AG04450 (cell line): ENCODE measurements around the gene CCT4. TPM values are rescaled to one million over a fixed set of nuclear protein-coding genes. Genes with fewer than 3 reads are reported as not detected.
"Not testable (repeated sequence)": the region's sequence is repeated elsewhere in the genome, so short reads cannot be mapped to it uniquely, and the experiment has no call there.

Experiments
- CTCF ChIA-PET: fragments of 300-600, 350-600 bp; formaldehyde crosslinking; extraction: SDS; loops from one replicate; lab custom pipeline; 2022; ENCODE audit warnings: antibody characterized with exemption, inconsistent platforms; lab: Charles Lee
- POLR2A ChIA-PET: fragments of 350-600 bp; formaldehyde crosslinking; extraction: SDS; loops from one replicate; lab custom pipeline; 2021; ENCODE audit warnings: antibody characterized with exemption, inconsistent platforms; lab: Yijun Ruan, JAX
- DNase-seq: peaks from one replicate; pipeline ENCODE4 v3.0.0-alpha.2; 2011; ENCODE audit warnings: low read depth, low spot score
- H3K27ac ChIP-seq: one replicate; pipeline ENCODE4 v1.5.1; 2012; ENCODE audit warnings: low read depth, low read length, control low read depth
- H3K27me3 ChIP-seq: one replicate; pipeline ENCODE4 v1.6.0; 2012; ENCODE audit warnings: low read length; ENCODE audit not compliant: control insufficient read depth, insufficient read depth
- H3K4me3 ChIP-seq: 2 replicates; pipeline ENCODE4 v1.5.1; 2011; ENCODE audit warnings: mild to moderate bottlenecking, low read depth, low read length, control low read depth
- H3K9me3 ChIP-seq: 2 replicates; pipeline ENCODE4 v1.5.1; 2012; ENCODE audit warnings: low read length; ENCODE audit not compliant: control insufficient read depth, insufficient read depth
- polyA plus RNA-seq: library from polyadenylated mRNA; depleted of rRNA; stranded (reverse); fragments of >200 nt; gene quantifications from 2 replicates; pipeline ENCODE4 v1.2.3, GENCODE V29; 2011
- TF ChIP-seq, protein P1 (sequence below): IDR thresholded peaks from 2 replicates; pipeline ENCODE4 v1.5.1; 2011; ENCODE audit warnings: low read depth, low read length, control low read depth, inconsistent platforms

CCT4 gene
- polyA plus RNA-seq, 1 experiment: 170 TPM

DNA sequence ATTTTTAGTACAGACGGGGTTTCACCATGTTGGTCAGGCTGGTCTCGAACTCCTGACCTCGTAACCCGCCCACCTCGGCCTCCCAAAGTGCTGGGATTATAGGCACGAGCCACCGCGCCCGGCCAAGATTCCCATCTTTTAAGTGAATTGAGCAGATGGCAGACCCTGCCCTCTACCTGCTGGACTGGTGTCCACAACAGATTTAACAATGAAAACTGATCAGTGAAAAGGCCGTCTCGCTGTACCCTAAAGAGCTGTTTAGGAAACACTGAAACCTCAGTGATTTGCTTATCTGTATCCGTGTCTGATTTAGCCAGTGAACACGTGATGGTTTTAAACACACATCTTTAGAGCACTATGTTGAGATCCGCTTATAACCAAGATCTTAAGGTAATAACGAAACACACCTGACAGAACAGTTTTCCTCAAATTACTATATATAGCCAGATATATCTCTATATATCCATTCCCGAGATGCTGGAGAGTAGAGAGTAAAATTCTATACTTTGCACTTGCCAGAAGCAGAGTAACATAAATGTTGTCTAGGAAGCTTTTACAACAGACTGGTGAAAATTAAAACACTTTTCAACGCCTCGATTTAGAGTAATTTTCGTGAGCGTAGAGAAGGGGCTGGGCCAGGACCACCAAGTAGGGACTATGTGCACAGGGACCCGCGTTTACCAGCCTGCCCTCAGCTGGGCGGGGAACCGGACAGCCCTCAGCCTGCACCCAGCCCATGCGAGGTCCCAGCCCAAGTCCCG is 35.2 kb downstream of the CCT4 start:
- POLR2A ChIA-PET: interaction anchor here (0.5 to 1.3 kb wide), 4 partner anchors 17 to 315 kb away, joined by 3 to 5 read pairs (median 4); partner anchors contain the start of gene XPO1
- no peak overlapping the region for H3K27ac ChIP-seq
- no peaks in the 10 kb centered on the region for H3K27me3 ChIP-seq
- H3K9me3 ChIP-seq: no peaks in the 10 kb centered on the region
- TF ChIP-seq, protein P1, sequence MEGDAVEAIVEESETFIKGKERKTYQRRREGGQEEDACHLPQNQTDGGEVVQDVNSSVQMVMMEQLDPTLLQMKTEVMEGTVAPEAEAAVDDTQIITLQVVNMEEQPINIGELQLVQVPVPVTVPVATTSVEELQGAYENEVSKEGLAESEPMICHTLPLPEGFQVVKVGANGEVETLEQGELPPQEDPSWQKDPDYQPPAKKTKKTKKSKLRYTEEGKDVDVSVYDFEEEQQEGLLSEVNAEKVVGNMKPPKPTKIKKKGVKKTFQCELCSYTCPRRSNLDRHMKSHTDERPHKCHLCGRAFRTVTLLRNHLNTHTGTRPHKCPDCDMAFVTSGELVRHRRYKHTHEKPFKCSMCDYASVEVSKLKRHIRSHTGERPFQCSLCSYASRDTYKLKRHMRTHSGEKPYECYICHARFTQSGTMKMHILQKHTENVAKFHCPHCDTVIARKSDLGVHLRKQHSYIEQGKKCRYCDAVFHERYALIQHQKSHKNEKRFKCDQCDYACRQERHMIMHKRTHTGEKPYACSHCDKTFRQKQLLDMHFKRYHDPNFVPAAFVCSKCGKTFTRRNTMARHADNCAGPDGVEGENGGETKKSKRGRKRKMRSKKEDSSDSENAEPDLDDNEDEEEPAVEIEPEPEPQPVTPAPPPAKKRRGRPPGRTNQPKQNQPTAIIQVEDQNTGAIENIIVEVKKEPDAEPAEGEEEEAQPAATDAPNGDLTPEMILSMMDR: no peak
- no peak for DNase-seq
- CTCF ChIA-PET: interaction anchor here (1.4 kb wide), 1 partner anchor 15 kb away, joined by 5 read pairs; no protein-coding TSS in a partner anchor
- H3K4me3 ChIP-seq: peak overlapping the region; percentile 98

DNA sequence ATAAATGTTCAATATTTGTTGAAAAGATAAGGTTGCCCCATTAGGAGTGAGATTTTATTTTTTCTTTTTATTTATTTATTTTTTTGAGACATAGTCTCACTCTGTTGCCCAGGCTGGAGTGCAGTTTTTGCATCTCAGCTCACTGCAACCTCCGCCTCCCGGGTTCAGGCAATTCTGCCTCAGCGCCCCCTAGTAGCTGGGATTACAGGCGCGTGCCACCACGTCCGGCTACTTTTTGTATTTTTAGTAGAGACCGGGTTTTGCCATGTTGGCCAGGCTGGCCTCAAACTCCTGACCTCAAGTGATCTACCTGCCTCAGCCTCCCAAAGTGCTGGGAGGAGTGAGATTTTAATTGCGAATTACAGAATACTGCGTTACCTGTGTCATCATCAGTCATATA is 37.2 kb downstream of the CCT4 start:
- H3K27me3 ChIP-seq, CTCF ChIA-PET, DNase-seq, H3K27ac ChIP-seq, H3K9me3 ChIP-seq, H3K4me3 ChIP-seq, POLR2A ChIA-PET: not testable (repeated sequence)

DNA sequence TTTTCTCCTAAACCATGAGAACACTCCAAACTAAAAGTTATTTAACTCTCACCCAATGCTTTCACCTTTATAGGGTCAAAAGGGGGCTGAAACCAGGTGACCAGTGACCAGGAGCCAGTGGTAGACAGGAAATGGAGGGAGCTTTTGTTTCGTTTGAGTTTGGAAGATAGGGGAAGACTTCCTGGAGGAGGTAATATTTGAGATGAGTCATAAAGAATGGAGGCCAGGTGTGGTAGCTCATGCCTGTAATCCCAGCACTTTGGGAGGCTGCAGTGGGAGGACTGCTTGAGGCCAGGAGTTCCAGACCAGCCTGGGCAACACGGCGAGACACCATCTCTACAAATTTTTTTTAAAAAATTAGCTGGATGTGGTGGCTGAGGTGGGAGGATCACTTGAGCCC is 43.1 kb downstream of the CCT4 start:
- H3K4me3 ChIP-seq: no peak overlapping the region
- no peaks in the 10 kb centered on the region for H3K27me3 ChIP-seq
- ChIA-PET POLR2A (interaction anchor here (0.6 kb wide), 1 partner anchor 10 kb away, joined by 4 read pairs; no protein-coding TSS in a partner anchor), CTCF (no interaction called here)
- H3K9me3 ChIP-seq: no peaks in the 10 kb centered on the region
- TF ChIP-seq, protein P1: no peak
- no peak for DNase-seq
- H3K27ac ChIP-seq: no peak overlapping the region

DNA sequence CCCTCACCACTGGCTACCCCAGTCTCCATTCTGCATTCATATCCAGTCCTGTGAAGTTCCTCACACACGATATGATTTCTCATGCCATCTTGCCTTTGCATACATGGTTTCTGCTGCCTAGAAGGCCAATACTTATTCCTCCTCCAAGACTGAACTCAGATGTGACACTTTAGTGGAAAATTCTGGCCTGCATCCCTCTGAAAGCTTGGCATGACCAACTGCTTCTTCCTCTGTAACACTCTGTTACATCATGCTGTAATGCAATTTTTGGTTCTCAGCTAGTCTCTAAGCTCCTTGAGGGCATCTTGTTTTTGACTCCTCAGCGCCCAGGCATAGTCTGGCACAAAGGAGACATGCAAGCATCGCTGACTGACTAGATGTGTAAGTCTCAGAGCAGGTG is 47.2 kb downstream of the CCT4 start:
- no peak for DNase-seq
- ChIA-PET POLR2A (no interaction called here), CTCF (no interaction called here)
- Histone ChIP-seq H3K27ac (no peak overlapping the region), H3K9me3 (no peaks in the 10 kb centered on the region), H3K27me3 (no peaks in the 10 kb centered on the region), H3K4me3 (no peak overlapping the region)
- TF ChIP-seq, protein P1: no peak

DNA sequence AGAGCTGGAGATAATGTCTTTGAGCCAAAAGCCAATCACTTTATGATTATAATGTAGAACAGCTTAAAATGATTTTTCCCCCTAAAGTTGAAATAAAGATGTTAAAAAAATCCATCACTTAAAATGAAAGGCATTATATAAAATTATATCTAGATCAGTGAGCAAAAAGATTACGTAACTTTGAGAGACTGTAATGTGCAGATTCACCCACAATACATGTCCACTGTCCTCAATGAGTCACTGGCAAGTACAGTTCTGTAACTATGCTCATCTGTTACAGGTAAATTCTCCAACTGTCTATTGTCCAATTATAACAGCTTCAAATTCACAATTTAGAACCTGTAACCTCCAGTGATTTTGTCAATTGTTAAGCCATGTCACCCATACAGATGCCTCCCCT is 53.6 kb downstream of the CCT4 start:
- no peak overlapping the region for H3K4me3 ChIP-seq
- TF ChIP-seq, protein P1: no peak
- H3K27ac ChIP-seq: no peak overlapping the region
- ChIA-PET POLR2A (interaction anchor here (0.6 kb wide), 1 partner anchor 316 kb away, joined by 3 read pairs; no protein-coding TSS in a partner anchor), CTCF (interaction anchor here (0.6 kb wide), 1 partner anchor 1325 kb away, joined by 4 read pairs; no protein-coding TSS in a partner anchor)
- no peaks in the 10 kb centered on the region for H3K27me3 ChIP-seq
- DNase-seq: no peak
- H3K9me3 ChIP-seq: no peaks in the 10 kb centered on the region
